ENCODE data around the gene NDUFB8.

Gene NDUFB8

GRCh38 chr10:100537475-100537874 is 7.8 kb upstream of the NDUFB8 start:
- DNase-seq (ENCODE audit: low read depth in 3 of 3, low spot score in 1 of 3): no peak

GRCh38 chr10:100535715-100536353 is 6.2 kb upstream of the NDUFB8 start, which contains the start of gene HIF1AN:
HIF1AN (plus strand) TSS chr10:100535943; CDS start chr10:100535959, 16 bp downstream.
- peak; percentile 71 to 81 (median 72) for DNase-seq (ENCODE audit: low read depth in 3 of 3, low spot score in 1 of 3)

GRCh38 chr10:100535338-100535714 is 5.7 kb upstream of the NDUFB8 start:
- no peak for DNase-seq (ENCODE audit: low read depth in 3 of 3, low spot score in 1 of 3)

GRCh38 chr10:100534726-100535125 is 5.1 kb upstream of the NDUFB8 start:
- no peak for DNase-seq (ENCODE audit: low read depth in 3 of 3, low spot score in 1 of 3)

- DNase-seq (ENCODE audit: low read depth in 3 of 3, low spot score in 1 of 3): no peak
Measured at GRCh38 chr10:100531761-100532160, 2.1 kb upstream of the NDUFB8 start.

- no peak for DNase-seq (ENCODE audit: low read depth in 3 of 3, low spot score in 1 of 3)
Measured at GRCh38 chr10:100528921-100529474, 673 bp downstream of the NDUFB8 start.

- no peak for DNase-seq (ENCODE audit: low read depth in 3 of 3, low spot score in 1 of 3)
Measured at GRCh38 chr10:100528123-100528886, 1.4 kb downstream of the NDUFB8 start.

- no peak for DNase-seq (ENCODE audit: low read depth in 3 of 3, low spot score in 1 of 3)
Measured at GRCh38 chr10:100524638-100525037, 5.0 kb downstream of the NDUFB8 start.

- DNase-seq (ENCODE audit: low read depth in 3 of 3, low spot score in 1 of 3): no peak
Measured at GRCh38 chr10:100524206-100524605, 5.5 kb downstream of the NDUFB8 start.

GRCh38 chr10:100522945-100523344 is 6.7 kb downstream of the NDUFB8 start:
- DNase-seq (ENCODE audit: low read depth in 3 of 3, low spot score in 1 of 3): no peak

GRCh38 chr10:100522107-100522801 is 7.4 kb downstream of the NDUFB8 start:
- DNase-seq (ENCODE audit: low read depth in 3 of 3, low spot score in 1 of 3): no peak

GRCh38 chr10:100520811-100521210 is 8.9 kb downstream of the NDUFB8 start:
- DNase-seq (ENCODE audit: low read depth in 3 of 3, low spot score in 1 of 3): no peak

GRCh38 chr10:100519311-100520051 is 10.2 kb downstream of the NDUFB8 start, which contains the start of gene SEC31B:
SEC31B (minus strand) TSS chr10:100519861; CDS start chr10:100516952, 2,909 bp downstream.
- DNase-seq (ENCODE audit: low read depth in 3 of 3, low spot score in 1 of 3): no peak

- DNase-seq (ENCODE audit: low read depth in 3 of 3, low spot score in 1 of 3): peak in 1 of 3 donors; percentile 39
Measured at GRCh38 chr10:100518761-100519241, 10.9 kb downstream of the NDUFB8 start.

GRCh38 chr10:100516847-100517246 is 12.8 kb downstream of the NDUFB8 start:
- DNase-seq (ENCODE audit: low read depth in 3 of 3, low spot score in 1 of 3): no peak

GRCh38 chr10:100515612-100516011 is 14.1 kb downstream of the NDUFB8 start:
- DNase-seq (ENCODE audit: low read depth in 3 of 3, low spot score in 1 of 3): no peak

GRCh38 chr10:100510533-100511308 is 18.9 kb downstream of the NDUFB8 start:
- peak in 1 of 3 donors; percentile 24 for DNase-seq (ENCODE audit: low read depth in 3 of 3, low spot score in 1 of 3)

- no peak for DNase-seq (ENCODE audit: low read depth in 3 of 3, low spot score in 1 of 3)
Measured at GRCh38 chr10:100509241-100509840, 20.3 kb downstream of the NDUFB8 start.

GRCh38 chr10:100508691-100509150 is 20.9 kb downstream of the NDUFB8 start:
- DNase-seq (ENCODE audit: low read depth in 3 of 3, low spot score in 1 of 3): no peak
